Gastroesophageal sphincter (tissue), 4 donors: ENCODE measurements around the gene ZC3H12D. TPM values are rescaled to one million over a fixed set of nuclear protein-coding genes. Genes with fewer than 3 reads are reported as not detected.
"Not testable (repeated sequence)": the region's sequence is repeated elsewhere in the genome, so short reads cannot be mapped to it uniquely, and the experiment has no call there.

Experiments used
- ATAC-seq: fragments of 150-250 bp; one replicate; pipeline ENCODE4 v1.9.1; 2016; ENCODE audit warnings: mild to moderate bottlenecking, moderate library complexity
- H3K27ac ChIP-seq, 4 donors: fragments of 200-600 bp; sonication (generic) in 3 of 4; 1 replicate in 3 of 4; 2 replicates in 1 of 4; pipeline ENCODE4 v1.5.1; 2016 to 2019
- H3K27me3 ChIP-seq: fragments of 200-600 bp; sonication (generic); one replicate; pipeline ENCODE4 v1.5.1; 2019
- H3K36me3 ChIP-seq, 2 donors: fragments of 200-600 bp; sonication (generic); one replicate each; pipeline ENCODE4 v1.5.1; 2019; ENCODE audit warnings: control low read depth in 1 of 2
- H3K4me1 ChIP-seq, 3 donors: fragments of 200-600 bp; sonication (generic); 1 replicate in 2 of 3; 2 replicates in 1 of 3; pipeline ENCODE4 v1.5.1; 2016 to 2019; ENCODE audit warnings: control low read depth in 2 of 3
- H3K4me3 ChIP-seq, 2 donors: fragments of 200-600 bp; sonication (generic); one replicate each; pipeline ENCODE4 v1.5.1; 2019; ENCODE audit warnings: mild to moderate bottlenecking in 1 of 2, moderate library complexity in 1 of 2
- H3K9me3 ChIP-seq, 3 donors: fragments of 200-600 bp; sonication (generic); one replicate each; pipeline ENCODE4 v1.5.1; 2017 to 2019; ENCODE audit warnings: control low read depth in 2 of 3
- EP300 ChIP-seq: sonication (generic); formaldehyde crosslinking; IDR thresholded peaks from one replicate; pipeline ENCODE4 v1.6.1; 2017; ENCODE audit warnings: antibody characterized with exemption, mild to moderate bottlenecking
- POLR2A ChIP-seq, 2 donors: fragments of 450-650 bp; IDR thresholded peaks; one replicate each; pipeline ENCODE4 v1.6.1; 2017; ENCODE audit warnings: antibody characterized with exemption in 2 of 2, mild to moderate bottlenecking in 2 of 2, moderate library complexity in 1 of 2
- POLR2AphosphoS5 ChIP-seq: sonication (generic); formaldehyde crosslinking; IDR thresholded peaks from one replicate; pipeline ENCODE4 v1.6.1; 2017; ENCODE audit warnings: antibody characterized with exemption
- WGBS, 2 donors: methylation state at CpG; one replicate each; pipeline ENCODE4 v1.1.5; 2018; ENCODE audit warnings: low coverage in 1 of 2; 5-methylcytosine and 5-hydroxymethylcytosine counted together
- total RNA-seq, 4 donors: library from RNA; depleted of rRNA; stranded (reverse); fragments of >200 nt; gene quantifications; one replicate each; pipeline ENCODE4 v1.1.0, GENCODE V29; 2016
- TF ChIP-seq, protein P1 (sequence below), 4 experiments: fragments of 200-600 bp in 2 of 4; fragments of 450-650 bp in 2 of 4; sonication (generic) in 1 of 4; IDR thresholded peaks; one replicate each; pipeline ENCODE4 v1.5.1; 2017 to 2019; ENCODE audit warnings: antibody characterized with exemption in 4 of 4, mild to moderate bottlenecking in 2 of 4, moderate library complexity in 2 of 4

Gene ZC3H12D
- total RNA-seq, 4 donors from 2014 or later: 0.78 to 1.9 (median 1.1) TPM

- Histone ChIP-seq H3K36me3 (peaks cover 0 to 30% of the 10 kb centered on the region in 2 donors), H3K27me3 (no peaks in the 10 kb centered on the region), H3K4me1 (peaks cover 0 to 13% (median 0%) of the 10 kb centered on the region in 3 donors), H3K4me3 (no peak overlapping the region), H3K27ac (no peak overlapping the region), H3K9me3 (no peaks in the 10 kb centered on the region)
- no peak for TF ChIP-seq POLR2A (IDR thresholded peaks at IDR 0.05)
- no peak for TF ChIP-seq EP300
- TF ChIP-seq, protein P1, sequence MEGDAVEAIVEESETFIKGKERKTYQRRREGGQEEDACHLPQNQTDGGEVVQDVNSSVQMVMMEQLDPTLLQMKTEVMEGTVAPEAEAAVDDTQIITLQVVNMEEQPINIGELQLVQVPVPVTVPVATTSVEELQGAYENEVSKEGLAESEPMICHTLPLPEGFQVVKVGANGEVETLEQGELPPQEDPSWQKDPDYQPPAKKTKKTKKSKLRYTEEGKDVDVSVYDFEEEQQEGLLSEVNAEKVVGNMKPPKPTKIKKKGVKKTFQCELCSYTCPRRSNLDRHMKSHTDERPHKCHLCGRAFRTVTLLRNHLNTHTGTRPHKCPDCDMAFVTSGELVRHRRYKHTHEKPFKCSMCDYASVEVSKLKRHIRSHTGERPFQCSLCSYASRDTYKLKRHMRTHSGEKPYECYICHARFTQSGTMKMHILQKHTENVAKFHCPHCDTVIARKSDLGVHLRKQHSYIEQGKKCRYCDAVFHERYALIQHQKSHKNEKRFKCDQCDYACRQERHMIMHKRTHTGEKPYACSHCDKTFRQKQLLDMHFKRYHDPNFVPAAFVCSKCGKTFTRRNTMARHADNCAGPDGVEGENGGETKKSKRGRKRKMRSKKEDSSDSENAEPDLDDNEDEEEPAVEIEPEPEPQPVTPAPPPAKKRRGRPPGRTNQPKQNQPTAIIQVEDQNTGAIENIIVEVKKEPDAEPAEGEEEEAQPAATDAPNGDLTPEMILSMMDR (IDR thresholded peaks at IDR 0.05): no peak
- TF ChIP-seq POLR2AphosphoS5: no peak
- no peak for ATAC-seq
- 94 to 100% methylated on average over 1 of the region's 1 CpG for WGBS, 2 donors
Observed at GRCh38 chr6:149500096-149500495, 15.3 kb upstream of the ZC3H12D start.

- Histone ChIP-seq H3K4me3 (no peak overlapping the region), H3K27ac (no peak overlapping the region), H3K4me1 (peaks cover 0 to 9% (median 0%) of the 10 kb centered on the region in 3 donors), H3K27me3 (no peaks in the 10 kb centered on the region), H3K9me3 (no peaks in the 10 kb centered on the region), H3K36me3 (peaks cover 0 to 21% of the 10 kb centered on the region in 2 donors)
- 59 to 61% methylated on average over 3 of the region's 3 CpGs for WGBS, 2 donors
- ATAC-seq: no peak
- peak in 1 of 2 donors; percentile 7 for TF ChIP-seq POLR2A (IDR thresholded peaks at IDR 0.05)
- TF ChIP-seq, protein P1 (IDR thresholded peaks at IDR 0.05): no peak
Observed at GRCh38 chr6:149499066-149499465, 14.3 kb upstream of the ZC3H12D start.

- Histone ChIP-seq H3K4me1 (no peaks in the 10 kb centered on the region), H3K36me3 (peaks cover 0 to 13% of the 10 kb centered on the region in 2 donors), H3K27me3 (no peaks in the 10 kb centered on the region), H3K9me3 (no peaks in the 10 kb centered on the region), H3K27ac (no peak overlapping the region), H3K4me3 (no peak overlapping the region)
- ATAC-seq: no peak
- WGBS, 2 donors: 96% methylated on average over 2 of the region's 2 CpGs; no CpG with 5 or more reads in 1 of the 2 donors
- TF ChIP-seq, protein P1 (IDR thresholded peaks at IDR 0.05): no peak
- TF ChIP-seq EP300 (no peak), POLR2A (IDR thresholded peaks at IDR 0.05) (no peak), POLR2AphosphoS5 (no peak)
Observed at GRCh38 chr6:149497365-149497764, 12.6 kb upstream of the ZC3H12D start.

DNA sequence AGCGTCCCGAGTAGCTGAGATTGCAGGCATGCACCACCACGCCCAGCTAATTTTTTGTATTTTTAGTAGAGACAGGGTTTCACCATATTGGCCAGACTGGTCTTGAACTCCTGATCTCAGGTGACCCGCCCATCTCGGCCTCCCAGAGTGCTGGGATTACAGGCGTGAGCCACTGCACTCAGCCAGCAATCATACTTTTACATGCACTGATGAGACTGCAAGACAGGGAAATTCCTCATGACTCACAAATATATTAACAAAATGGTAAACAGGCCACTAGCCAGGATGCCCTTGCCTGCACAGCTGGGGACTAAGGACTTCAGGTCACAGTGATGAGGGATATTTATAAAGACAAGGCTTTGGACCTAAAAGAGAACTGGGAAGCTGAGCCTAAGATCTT is 11.8 kb upstream of the ZC3H12D start:
- not testable (repeated sequence) for H3K27ac ChIP-seq, H3K27me3 ChIP-seq, ATAC-seq, H3K4me1 ChIP-seq, H3K36me3 ChIP-seq, H3K9me3 ChIP-seq, H3K4me3 ChIP-seq
- 80% methylated on average over 4 of the region's 6 CpGs; no CpG with 5 or more reads in 1 of the 2 donors for WGBS, 2 donors

- not testable (repeated sequence) for H3K4me1 ChIP-seq, H3K4me3 ChIP-seq, H3K9me3 ChIP-seq, H3K27me3 ChIP-seq, H3K27ac ChIP-seq, H3K36me3 ChIP-seq, ATAC-seq
- WGBS, 2 donors: 83 to 92% methylated on average over 7 to 10 of the region's 11 CpGs
Observed at GRCh38 chr6:149495349-149496016, 10.7 kb upstream of the ZC3H12D start.

GRCh38 chr6:149494810-149495209 is 10.0 kb upstream of the ZC3H12D start:
- not testable (repeated sequence) for ATAC-seq, H3K27ac ChIP-seq, H3K4me3 ChIP-seq, H3K36me3 ChIP-seq, H3K27me3 ChIP-seq, H3K9me3 ChIP-seq, H3K4me1 ChIP-seq
- 79 to 89% methylated on average over 2 to 4 of the region's 4 CpGs for WGBS, 2 donors
